Measurements from ENCODE around the gene MRPS35.

DNA sequence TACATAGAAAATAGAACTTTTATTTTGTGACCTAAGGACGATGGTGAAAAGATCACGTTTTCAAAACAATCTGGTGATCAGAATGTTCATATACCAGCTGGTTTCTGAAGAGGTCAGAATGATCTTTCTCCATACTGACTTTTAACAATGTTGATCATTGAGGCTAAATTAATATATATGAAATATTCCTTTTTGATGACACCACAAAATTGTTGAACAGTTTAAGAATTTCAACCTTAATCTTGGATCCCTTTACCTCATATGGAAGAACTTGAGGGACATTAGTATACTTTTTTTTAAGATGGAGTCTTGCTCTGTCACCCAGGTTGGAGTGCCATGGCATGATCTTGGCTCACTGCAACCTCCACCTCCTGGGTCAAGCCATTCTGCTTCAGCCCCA, 17.2 kb upstream of the MRPS35 start:
- TF ChIP-seq, protein P1, sequence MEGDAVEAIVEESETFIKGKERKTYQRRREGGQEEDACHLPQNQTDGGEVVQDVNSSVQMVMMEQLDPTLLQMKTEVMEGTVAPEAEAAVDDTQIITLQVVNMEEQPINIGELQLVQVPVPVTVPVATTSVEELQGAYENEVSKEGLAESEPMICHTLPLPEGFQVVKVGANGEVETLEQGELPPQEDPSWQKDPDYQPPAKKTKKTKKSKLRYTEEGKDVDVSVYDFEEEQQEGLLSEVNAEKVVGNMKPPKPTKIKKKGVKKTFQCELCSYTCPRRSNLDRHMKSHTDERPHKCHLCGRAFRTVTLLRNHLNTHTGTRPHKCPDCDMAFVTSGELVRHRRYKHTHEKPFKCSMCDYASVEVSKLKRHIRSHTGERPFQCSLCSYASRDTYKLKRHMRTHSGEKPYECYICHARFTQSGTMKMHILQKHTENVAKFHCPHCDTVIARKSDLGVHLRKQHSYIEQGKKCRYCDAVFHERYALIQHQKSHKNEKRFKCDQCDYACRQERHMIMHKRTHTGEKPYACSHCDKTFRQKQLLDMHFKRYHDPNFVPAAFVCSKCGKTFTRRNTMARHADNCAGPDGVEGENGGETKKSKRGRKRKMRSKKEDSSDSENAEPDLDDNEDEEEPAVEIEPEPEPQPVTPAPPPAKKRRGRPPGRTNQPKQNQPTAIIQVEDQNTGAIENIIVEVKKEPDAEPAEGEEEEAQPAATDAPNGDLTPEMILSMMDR (IDR thresholded peaks at IDR 0.05) = no peak
- no peak for TF ChIP-seq ZFX (IDR thresholded peaks at IDR 0.05; ENCODE audit: borderline replicate concordance)

Data from 22Rv1 (cell line).